Body of pancreas (tissue), 4 donors: Measurements from ENCODE around the gene RARA. TPM values are rescaled to one million over a fixed set of nuclear protein-coding genes. Genes with fewer than 3 reads are reported as not detected.

ENCODE experiments used
- ATAC-seq: fragments of 150-250 bp; one replicate; pipeline ENCODE4 v1.9.1; 2016
- DNase-seq, 4 donors: peaks; one replicate each; pipeline ENCODE4 v3.0.0-alpha.2; 2019
- H3K27ac ChIP-seq, 4 donors: fragments of 200-600 bp; sonication (generic); 1 replicate in 3 of 4; 2 replicates in 1 of 4; pipeline versions ENCODE4 v1.5.1 to v1.6.1; 2016 to 2019; ENCODE audit warnings: mild to moderate bottlenecking in 1 of 4, mixed read lengths in 1 of 4, moderate library complexity in 1 of 4
- H3K27me3 ChIP-seq, 2 donors: fragments of 200-600 bp; sonication (generic); one replicate each; pipeline ENCODE4 v1.6.0; 2016; ENCODE audit warnings: mild to moderate bottlenecking in 1 of 2
- H3K36me3 ChIP-seq, 2 donors: fragments of 200-600 bp; sonication (generic); replicated peaks in 1 of 2; 2 replicates each; pipeline ENCODE4 v1.5.1; 2016; ENCODE audit warnings: low read depth in 2 of 2; ENCODE audit not compliant: insufficient read depth in 1 of 2
- H3K4me1 ChIP-seq: fragments of 200-600 bp; sonication (generic); one replicate; pipeline ENCODE4 v1.6.0; 2016
- H3K4me3 ChIP-seq, 2 donors: fragments of 200-600 bp; sonication (generic); 1 replicate in 1 of 2; 2 replicates in 1 of 2; pipeline ENCODE4 v1.5.1; 2016 to 2019
- H3K9me3 ChIP-seq, 3 donors: fragments of 200-600 bp; sonication (generic); 1 replicate in 2 of 3; 2 replicates in 1 of 3; pipeline ENCODE4 v1.5.1; 2016
- POLR2A ChIP-seq, 3 donors: fragments of 450-650 bp; IDR thresholded peaks; one replicate each; pipeline ENCODE4 v1.6.1; 2016; ENCODE audit warnings: antibody characterized with exemption in 3 of 3, mild to moderate bottlenecking in 2 of 3
- WGBS, 2 donors: methylation state at CpG; one replicate each; pipeline ENCODE4 v1.1.5; 2017; 5-methylcytosine and 5-hydroxymethylcytosine counted together
- intact Hi-C: fragments of 100-400 bp; cut with DNase I; formaldehyde crosslinking; loops from one replicate; pipeline ENCODE4 v1.15.1; 2023
- total RNA-seq, 2 donors: library from RNA; depleted of rRNA; stranded (reverse); fragments of >200 nt; gene quantifications; one replicate each; pipeline ENCODE4 v1.1.0, GENCODE V29; 2016
- TF ChIP-seq, protein P1 (sequence below), 7 experiments: fragments of 450-650 bp in 4 of 7; fragments of 200-600 bp in 3 of 7; sonication (generic) in 3 of 7; IDR thresholded peaks; one replicate each; pipeline ENCODE4 v1.5.1; 2016 to 2019; ENCODE audit warnings: antibody characterized with exemption in 7 of 7

The RARA gene
- total RNA-seq, 2 donors from 2014 or later, result 11.4 to 13.8 TPM

DNA sequence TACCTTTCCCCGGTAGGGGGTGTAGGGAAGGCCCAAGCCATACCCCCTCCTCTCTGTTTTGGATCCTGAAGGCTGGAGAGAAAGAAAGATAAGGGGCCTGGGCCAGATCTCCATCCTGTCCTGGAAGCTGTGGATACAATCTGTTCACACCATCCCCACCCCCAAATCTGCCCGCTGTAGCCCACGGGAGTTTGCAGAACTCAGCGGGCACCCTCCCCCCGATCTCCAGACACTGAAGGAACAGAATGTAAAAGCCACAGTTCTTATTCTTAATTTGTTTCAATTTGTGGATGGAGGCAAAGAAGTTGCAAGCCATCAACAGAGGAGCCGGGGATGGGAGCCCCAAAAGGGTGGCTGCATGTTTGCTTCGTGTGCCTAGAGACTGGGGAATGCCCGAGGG, 28.4 kb downstream of the RARA start:
- H3K36me3 ChIP-seq, result no peaks in the 10 kb centered on the region
- intact Hi-C loops, result no loop called here
- ATAC-seq (no peak), DNase-seq (no peak)
- no peak overlapping the region for H3K27ac ChIP-seq
- no peaks in the 10 kb centered on the region for H3K27me3 ChIP-seq
- 79 to 89% methylated on average over 8 of the region's 8 CpGs for WGBS, 2 donors
- H3K9me3 ChIP-seq, result no peaks in the 10 kb centered on the region
- H3K4me3 ChIP-seq, result no peak overlapping the region
- TF ChIP-seq, protein P1, sequence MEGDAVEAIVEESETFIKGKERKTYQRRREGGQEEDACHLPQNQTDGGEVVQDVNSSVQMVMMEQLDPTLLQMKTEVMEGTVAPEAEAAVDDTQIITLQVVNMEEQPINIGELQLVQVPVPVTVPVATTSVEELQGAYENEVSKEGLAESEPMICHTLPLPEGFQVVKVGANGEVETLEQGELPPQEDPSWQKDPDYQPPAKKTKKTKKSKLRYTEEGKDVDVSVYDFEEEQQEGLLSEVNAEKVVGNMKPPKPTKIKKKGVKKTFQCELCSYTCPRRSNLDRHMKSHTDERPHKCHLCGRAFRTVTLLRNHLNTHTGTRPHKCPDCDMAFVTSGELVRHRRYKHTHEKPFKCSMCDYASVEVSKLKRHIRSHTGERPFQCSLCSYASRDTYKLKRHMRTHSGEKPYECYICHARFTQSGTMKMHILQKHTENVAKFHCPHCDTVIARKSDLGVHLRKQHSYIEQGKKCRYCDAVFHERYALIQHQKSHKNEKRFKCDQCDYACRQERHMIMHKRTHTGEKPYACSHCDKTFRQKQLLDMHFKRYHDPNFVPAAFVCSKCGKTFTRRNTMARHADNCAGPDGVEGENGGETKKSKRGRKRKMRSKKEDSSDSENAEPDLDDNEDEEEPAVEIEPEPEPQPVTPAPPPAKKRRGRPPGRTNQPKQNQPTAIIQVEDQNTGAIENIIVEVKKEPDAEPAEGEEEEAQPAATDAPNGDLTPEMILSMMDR (IDR thresholded peaks at IDR 0.05), result no peak
- no peak for TF ChIP-seq POLR2A (IDR thresholded peaks at IDR 0.05)
- peaks cover 50% of the 10 kb centered on the region for H3K4me1 ChIP-seq

DNA sequence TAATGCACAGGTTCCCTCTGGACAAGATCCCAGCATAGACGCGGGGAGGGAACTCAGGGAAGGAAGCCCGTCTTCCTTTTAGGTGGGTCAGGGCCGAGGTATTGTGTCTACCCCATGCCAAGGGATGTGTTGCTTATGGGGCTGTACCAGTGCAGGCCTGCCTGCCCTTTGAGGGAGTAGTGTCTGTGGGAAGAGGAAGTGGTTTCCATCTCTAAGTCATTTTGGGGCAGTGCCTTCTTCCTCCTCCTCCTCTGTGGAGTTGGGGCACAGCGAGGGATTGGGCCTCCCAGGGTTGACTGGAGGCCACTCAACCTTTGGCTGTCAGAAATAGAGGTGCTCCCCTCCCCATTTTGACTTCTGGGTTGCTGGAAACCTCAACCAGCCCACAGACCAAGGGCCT, 29.1 kb downstream of the RARA start:
- WGBS, 2 donors, result 71 to 89% methylated on average over 5 of the region's 5 CpGs
- Histone ChIP-seq H3K4me1 (peaks cover 50% of the 10 kb centered on the region), H3K27ac (no peak overlapping the region), H3K27me3 (no peaks in the 10 kb centered on the region), H3K4me3 (no peak overlapping the region), H3K36me3 (no peaks in the 10 kb centered on the region), H3K9me3 (no peaks in the 10 kb centered on the region)
- no peak for TF ChIP-seq POLR2A (IDR thresholded peaks at IDR 0.05)
- TF ChIP-seq, protein P1 (IDR thresholded peaks at IDR 0.05), result no peak
- DNase-seq (no peak), ATAC-seq (no peak)
- intact Hi-C loops, result no loop called here

DNA sequence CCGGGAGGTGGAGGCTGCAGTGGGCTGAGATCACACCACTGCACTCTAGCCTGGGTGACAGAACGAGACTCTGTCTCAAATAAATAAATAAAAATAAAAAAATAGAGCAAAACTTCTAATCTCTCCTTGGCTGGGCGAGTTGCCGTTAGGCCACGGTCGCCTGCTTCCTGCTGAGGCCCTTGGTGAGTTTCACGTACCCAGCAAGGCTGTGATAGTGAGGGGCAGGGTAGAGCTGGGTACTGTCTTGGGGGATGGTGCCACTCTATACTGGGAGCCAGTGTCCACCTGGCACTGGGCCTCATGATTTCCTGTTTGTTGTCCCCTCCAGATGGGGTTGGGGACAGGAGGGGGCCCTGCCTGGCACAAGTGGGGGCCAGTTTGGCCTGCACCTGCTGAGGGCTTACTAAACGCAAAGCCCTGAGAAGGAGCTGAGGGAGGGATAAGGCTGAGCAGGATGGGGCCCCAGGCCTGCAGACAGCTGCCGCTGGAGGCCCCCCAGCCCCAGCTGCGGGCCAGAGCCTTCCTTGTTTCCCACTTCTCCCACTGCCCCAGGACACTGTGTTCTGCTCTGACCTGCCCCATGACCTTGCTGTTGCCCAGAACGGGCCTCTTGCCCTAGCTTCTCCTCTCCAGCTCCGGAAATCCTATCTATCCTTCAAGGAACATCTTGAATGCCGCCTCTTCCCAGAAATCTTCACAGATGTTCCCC, 30.1 kb downstream of the RARA start:
- Histone ChIP-seq H3K4me3 (no peak overlapping the region), H3K4me1 (peaks cover 50% of the 10 kb centered on the region), H3K27ac (no peak overlapping the region), H3K9me3 (no peaks in the 10 kb centered on the region), H3K36me3 (no peaks in the 10 kb centered on the region), H3K27me3 (no peaks in the 10 kb centered on the region)
- intact Hi-C loops, result no loop called here
- TF ChIP-seq, protein P1 (IDR thresholded peaks at IDR 0.05), result no peak
- TF ChIP-seq POLR2A (IDR thresholded peaks at IDR 0.05), result no peak
- ATAC-seq, result no peak
- 70 to 78% methylated on average over 11 to 13 of the region's 13 CpGs for WGBS, 2 donors
- no peak for DNase-seq

DNA sequence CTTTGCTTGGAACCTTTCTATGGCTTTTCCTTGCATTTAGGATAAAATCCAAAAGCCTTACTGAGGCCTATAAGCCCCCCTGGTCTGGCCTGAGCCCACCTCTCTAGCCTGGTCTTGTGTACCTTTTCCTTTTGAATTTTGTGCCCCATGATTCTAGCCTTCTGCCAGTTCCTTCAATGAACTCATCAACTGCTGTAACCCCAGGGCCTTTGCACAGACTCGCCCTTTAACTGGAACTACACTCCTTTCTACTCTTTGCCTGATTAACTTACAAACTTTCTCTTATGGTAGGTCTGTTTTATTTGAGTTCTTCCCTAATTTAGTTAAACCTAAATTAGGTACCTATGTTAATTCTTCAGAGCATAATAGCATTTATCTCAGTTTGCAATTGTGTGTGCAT, 31.3 kb downstream of the RARA start:
- no peak overlapping the region for H3K4me3 ChIP-seq
- TF ChIP-seq, protein P1 (IDR thresholded peaks at IDR 0.05), result no peak
- no peak for TF ChIP-seq POLR2A (IDR thresholded peaks at IDR 0.05)
- intact Hi-C loops, result no loop called here
- H3K36me3 ChIP-seq, result no peaks in the 10 kb centered on the region
- WGBS, 2 donors, result 84 to 97% methylated on average over 1 of the region's 1 CpG
- no peaks in the 10 kb centered on the region for H3K27me3 ChIP-seq
- ATAC-seq (no peak), DNase-seq (no peak)
- no peaks in the 10 kb centered on the region for H3K9me3 ChIP-seq
- peaks cover 50% of the 10 kb centered on the region for H3K4me1 ChIP-seq
- H3K27ac ChIP-seq, result peak overlapping the region in 2 of 4 donors; percentile 85 to 89
